Sigmoid colon (tissue), 4 donors: ENCODE measurements around the gene SPACA5B.
"Not testable (repeated sequence)": the region's sequence is repeated elsewhere in the genome, so short reads cannot be mapped to it uniquely, and the experiment has no call there.

Experiments
- EP300 ChIP-seq, 4 donors: sonication (generic); formaldehyde crosslinking; IDR thresholded peaks; one replicate each; pipeline ENCODE4 v1.6.1; 2017; ENCODE audit warnings: antibody characterized with exemption in 4 of 4
- POLR2A ChIP-seq, 2 donors: fragments of 450-650 bp; IDR thresholded peaks; one replicate each; pipeline ENCODE4 v1.6.1; 2016; ENCODE audit warnings: antibody characterized with exemption in 2 of 2, mild to moderate bottlenecking in 2 of 2, moderate library complexity in 2 of 2
- TF ChIP-seq, protein P1 (sequence below), 4 experiments: fragments of 450-650 bp in 3 of 4; fragments of 200-600 bp in 1 of 4; IDR thresholded peaks; one replicate each; pipeline ENCODE4 v1.5.1; 2016 to 2019; ENCODE audit warnings: antibody characterized with exemption in 4 of 4, mild to moderate bottlenecking in 3 of 4, moderate library complexity in 2 of 4

- TF ChIP-seq, protein P1, sequence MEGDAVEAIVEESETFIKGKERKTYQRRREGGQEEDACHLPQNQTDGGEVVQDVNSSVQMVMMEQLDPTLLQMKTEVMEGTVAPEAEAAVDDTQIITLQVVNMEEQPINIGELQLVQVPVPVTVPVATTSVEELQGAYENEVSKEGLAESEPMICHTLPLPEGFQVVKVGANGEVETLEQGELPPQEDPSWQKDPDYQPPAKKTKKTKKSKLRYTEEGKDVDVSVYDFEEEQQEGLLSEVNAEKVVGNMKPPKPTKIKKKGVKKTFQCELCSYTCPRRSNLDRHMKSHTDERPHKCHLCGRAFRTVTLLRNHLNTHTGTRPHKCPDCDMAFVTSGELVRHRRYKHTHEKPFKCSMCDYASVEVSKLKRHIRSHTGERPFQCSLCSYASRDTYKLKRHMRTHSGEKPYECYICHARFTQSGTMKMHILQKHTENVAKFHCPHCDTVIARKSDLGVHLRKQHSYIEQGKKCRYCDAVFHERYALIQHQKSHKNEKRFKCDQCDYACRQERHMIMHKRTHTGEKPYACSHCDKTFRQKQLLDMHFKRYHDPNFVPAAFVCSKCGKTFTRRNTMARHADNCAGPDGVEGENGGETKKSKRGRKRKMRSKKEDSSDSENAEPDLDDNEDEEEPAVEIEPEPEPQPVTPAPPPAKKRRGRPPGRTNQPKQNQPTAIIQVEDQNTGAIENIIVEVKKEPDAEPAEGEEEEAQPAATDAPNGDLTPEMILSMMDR (IDR thresholded peaks at IDR 0.05): not testable (repeated sequence)
- not testable (repeated sequence) for TF ChIP-seq POLR2A, EP300 (IDR thresholded peaks at IDR 0.05)
These were observed 11.5 kb downstream of the SPACA5B start for GRCh38 chrX:48141810-48142508.
